H1 (cell line): ENCODE data around the gene MS4A15. TPM values are rescaled to one million over a fixed set of nuclear protein-coding genes. Genes with fewer than 3 reads are reported as not detected.

Experiments used
- CTCF ChIA-PET: fragments of 300-600 bp; sonication (Branson Sonifier 250); formaldehyde crosslinking; loops from one replicate; lab custom pipeline; 2021; ENCODE audit not compliant: partially characterized antibody; lab: Charles Lee
- POLR2A ChIA-PET: fragments of 300-600 bp; sonication (Branson Sonifier 250); formaldehyde crosslinking; loops from one replicate; lab custom pipeline; 2021; ENCODE audit warnings: inconsistent platforms; ENCODE audit not compliant: partially characterized antibody; lab: Charles Lee
- DNase-seq, 2 experiments: peaks; one replicate each; pipeline versions ENCODE4 v3.0.0 to v3.0.0-alpha.2; 2010 to 2022; ENCODE audit warnings: low spot score in 2 of 2, low read depth in 1 of 2, mixed read lengths in 1 of 2
- FAIRE-seq: peaks from 2 replicates; lab custom pipeline; 2011; peaks lifted over from hg19 to GRCh38; lab: Jason Lieb, UNC
- H2AFZ ChIP-seq: 2 replicates; pipeline ENCODE4 v1.8.1; 2012; ENCODE audit warnings: low read length, inconsistent platforms
- H2AK5ac ChIP-seq: 2 replicates; pipeline ENCODE4 v1.6.1; 2013; ENCODE audit warnings: low read depth, low read length
- H2BK120ac ChIP-seq: replicated peaks from 2 replicates; pipeline ENCODE3; 2013; ENCODE audit warnings: low read depth, low read length, inconsistent platforms
- H2BK12ac ChIP-seq: 2 replicates; pipeline ENCODE4 v1.6.1; 2013; ENCODE audit warnings: low read depth, low read length
- H2BK15ac ChIP-seq: 2 replicates; pipeline ENCODE4 v1.6.1; 2013; ENCODE audit warnings: low read length
- H2BK20ac ChIP-seq: 2 replicates; pipeline ENCODE4 v1.6.1; 2013; ENCODE audit warnings: low read length
- H2BK5ac ChIP-seq: 2 replicates; pipeline ENCODE4 v1.6.1; 2013; ENCODE audit warnings: low read depth, low read length
- H3K14ac ChIP-seq: 2 replicates; pipeline ENCODE4 v1.6.1; 2013; ENCODE audit warnings: inconsistent platforms; ENCODE audit not compliant: insufficient read length
- H3K18ac ChIP-seq: 2 replicates; pipeline ENCODE4 v1.6.1; 2013; ENCODE audit warnings: low read length; ENCODE audit errors: extremely low read depth
- H3K23ac ChIP-seq: 2 replicates; pipeline ENCODE4 v1.6.1; 2013; ENCODE audit warnings: inconsistent platforms; ENCODE audit not compliant: insufficient read length
- H3K23me2 ChIP-seq: 2 replicates; pipeline ENCODE4 v1.6.1; 2013; ENCODE audit warnings: low read depth, low read length
- H3K27ac ChIP-seq: 2 replicates; pipeline ENCODE4 v1.6.1; 2011; ENCODE audit warnings: low read depth, low read length, inconsistent platforms
- H3K27me3 ChIP-seq, 4 experiments: replicated peaks in 1 of 4; 1 replicate in 1 of 4; 2 replicates in 3 of 4; pipeline versions ENCODE4 v1.6.1 to v1.8.1; 2011 to 2013; ENCODE audit warnings: low read length in 3 of 4, mild to moderate bottlenecking in 3 of 4, inconsistent platforms in 2 of 4, mixed read lengths in 2 of 4, moderate library complexity in 1 of 4; ENCODE audit not compliant: control insufficient read depth in 3 of 4, insufficient read depth in 3 of 4; ENCODE audit errors: extremely low read depth in 1 of 4
- H3K36me3 ChIP-seq, 4 experiments: 2 replicates each; pipeline versions ENCODE4 v1.6.1 to v1.8.1; 2011 to 2013; ENCODE audit warnings: mild to moderate bottlenecking in 4 of 4, low read length in 3 of 4, moderate library complexity in 2 of 4, control low read depth in 1 of 4, inconsistent platforms in 1 of 4; ENCODE audit not compliant: insufficient read depth in 4 of 4, control insufficient read depth in 2 of 4
- H3K4ac ChIP-seq: replicated peaks from 2 replicates; pipeline ENCODE3; 2013; ENCODE audit warnings: low read length, low read depth, mixed read lengths, inconsistent platforms; ENCODE audit not compliant: insufficient read length
- H3K4me1 ChIP-seq, 4 experiments: replicated peaks in 1 of 4; 1 replicate in 1 of 4; 2 replicates in 3 of 4; pipeline versions ENCODE4 v1.6.1 to v1.8.1; 2011 to 2013; ENCODE audit warnings: low read length in 3 of 4, inconsistent platforms in 2 of 4, mixed read lengths in 1 of 4; ENCODE audit not compliant: insufficient read depth in 4 of 4, control insufficient read depth in 3 of 4
- H3K4me2 ChIP-seq, 2 experiments: 2 replicates each; pipeline versions ENCODE4 v1.6.1 to v1.8.1; 2011 to 2013; ENCODE audit warnings: low read depth in 2 of 2, low read length in 2 of 2, control low read depth in 1 of 2, inconsistent platforms in 1 of 2, mild to moderate bottlenecking in 1 of 2; ENCODE audit not compliant: insufficient read depth in 1 of 2
- H3K4me3 ChIP-seq, 4 experiments: fragments of 200-600, 300-600 bp in 1 of 4; sonication (generic), shearing (Covaris generic), sonication (Bioruptor Twin) in 1 of 4; 2 replicates each; pipeline versions ENCODE4 v1.5.1 to v1.8.1; 2011 to 2016; ENCODE audit warnings: low read length in 4 of 4, low read depth in 3 of 4, control low read depth in 2 of 4, inconsistent platforms in 2 of 4, mild to moderate bottlenecking in 2 of 4, mixed read lengths in 1 of 4, moderate library complexity in 1 of 4; ENCODE audit not compliant: insufficient read depth in 2 of 4; ENCODE audit errors: extremely low read depth in 1 of 4
- H3K56ac ChIP-seq: replicated peaks from 2 replicates; pipeline ENCODE3; 2013; ENCODE audit warnings: low read depth, mild to moderate bottlenecking, mixed read lengths, low read length, inconsistent platforms; ENCODE audit not compliant: insufficient read length
- H3K79me1 ChIP-seq: 2 replicates; pipeline ENCODE4 v1.6.1; 2013; ENCODE audit warnings: low read depth, low read length, control low read depth
- H3K79me2 ChIP-seq, 2 experiments: 2 replicates each; pipeline versions ENCODE4 v1.6.1 to v1.8.1; 2012 to 2013; ENCODE audit warnings: low read length in 2 of 2, mild to moderate bottlenecking in 2 of 2, inconsistent platforms in 1 of 2; ENCODE audit not compliant: insufficient read depth in 2 of 2, control insufficient read depth in 1 of 2
- H3K9ac ChIP-seq, 4 experiments: replicated peaks in 1 of 4; 1 replicate in 1 of 4; 2 replicates in 3 of 4; pipeline versions ENCODE4 v1.6.1 to v1.8.1; 2011 to 2013; ENCODE audit warnings: low read depth in 3 of 4, low read length in 3 of 4, control low read depth in 2 of 4, mild to moderate bottlenecking in 2 of 4, moderate library complexity in 2 of 4, inconsistent platforms in 1 of 4; ENCODE audit errors: extremely low read depth in 1 of 4
- H3K9me3 ChIP-seq, 2 experiments: 2 replicates each; pipeline versions ENCODE4 v1.6.1 to v1.8.1; 2012 to 2013; ENCODE audit warnings: mild to moderate bottlenecking in 2 of 2, moderate library complexity in 2 of 2, control low read depth in 1 of 2, inconsistent platforms in 1 of 2, low read depth in 1 of 2, low read length in 1 of 2, mixed read lengths in 1 of 2; ENCODE audit not compliant: insufficient read depth in 2 of 2
- H4K20me1 ChIP-seq, 2 experiments: replicated peaks in 1 of 2; 2 replicates each; pipeline versions ENCODE3 to v1.8.1; 2011 to 2013; ENCODE audit warnings: inconsistent platforms in 2 of 2, low read length in 2 of 2, mild to moderate bottlenecking in 1 of 2; ENCODE audit not compliant: insufficient read depth in 2 of 2, control insufficient read depth in 1 of 2
- H4K5ac ChIP-seq: 2 replicates; pipeline ENCODE4 v1.6.1; 2013; ENCODE audit warnings: low read length, low read depth, mixed read lengths, inconsistent platforms; ENCODE audit not compliant: insufficient read length
- H4K8ac ChIP-seq: 2 replicates; pipeline ENCODE4 v1.8.0; 2013; ENCODE audit warnings: mild to moderate bottlenecking, moderate library complexity, low read length, inconsistent platforms; ENCODE audit not compliant: insufficient read depth; ENCODE audit errors: extremely low read depth
- H4K91ac ChIP-seq: replicated peaks from 2 replicates; pipeline ENCODE3; 2013; ENCODE audit warnings: low read length, mixed read lengths, inconsistent platforms; ENCODE audit not compliant: insufficient read length
- BACH1 ChIP-seq: IDR thresholded peaks from 2 replicates; pipeline ENCODE4 v1.6.1; 2012; ENCODE audit warnings: low read length, improper control_type of control experiment
- CEBPB ChIP-seq: IDR thresholded peaks from 2 replicates; pipeline ENCODE4 v1.6.1; 2012; ENCODE audit warnings: low read depth, low read length
- EGR1 ChIP-seq: IDR thresholded peaks from 2 replicates; pipeline ENCODE4 v1.6.1; 2011; ENCODE audit warnings: low read depth, low read length, borderline replicate concordance
- EZH2 ChIP-seq: fragments of 200-600 bp; sonication (generic); IDR thresholded peaks from 2 replicates; pipeline ENCODE4 v1.7.1; 2012; ENCODE audit warnings: low read depth, mild to moderate bottlenecking, moderate library complexity, low read length, inconsistent platforms; ENCODE audit not compliant: severe bottlenecking
- PHF8 ChIP-seq: fragments of 200-600 bp; sonication (generic); conservative IDR thresholded peaks from 2 replicates; pipeline ENCODE4 v1.7.1; 2012; ENCODE audit warnings: low read depth, mild to moderate bottlenecking, inconsistent platforms, low read length, moderate library complexity
- SRF ChIP-seq: IDR thresholded peaks from 2 replicates; pipeline ENCODE4 v1.6.1; 2011; ENCODE audit warnings: mild to moderate bottlenecking, low read depth, low read length, moderate library complexity
- SUZ12 ChIP-seq: fragments of 200-600 bp; sonication (generic); IDR thresholded peaks from 2 replicates; pipeline ENCODE4 v1.6.1; 2012; ENCODE audit warnings: mild to moderate bottlenecking, inconsistent platforms, low read length, moderate library complexity, mixed read lengths
- TEAD4 ChIP-seq: IDR thresholded peaks from 2 replicates; pipeline ENCODE4 v1.6.1; 2012; ENCODE audit warnings: low read depth, low read length, inconsistent platforms, mixed read lengths
- WGBS, 2 experiments: shearing (Covaris generic) in 1 of 2; methylation state at CpG; one replicate each; pipeline versions ENCODE4 v1.1.6 to v1.1.7; 2013 to 2015; ENCODE audit warnings: low lambda C conversion rate in 2 of 2, mixed read lengths in 2 of 2, inconsistent platforms in 1 of 2, low coverage in 1 of 2, missing lambda C conversion rate in 1 of 2; ENCODE audit not compliant: insufficient replicate concordance in 2 of 2, insufficient coverage in 1 of 2, insufficient read length in 1 of 2; ENCODE audit errors: extremely low coverage in 1 of 2, missing lambda C conversion rate in 1 of 2; 5-methylcytosine and 5-hydroxymethylcytosine counted together
- polyA plus RNA-seq, 7 experiments: library from polyadenylated mRNA; depleted of rRNA in 3 of 7; stranded (reverse) in 5 of 7; unstranded in 2 of 7; fragments of >200 nt in 5 of 7; fragments of 200-250 nt in 2 of 7; gene quantifications; 1 replicate in 5 of 7; 2 replicates in 1 of 7; 4 replicates in 1 of 7; pipeline versions ENCODE4 v1.2.1 to v1.2.3, GENCODE V29; 2011 to 2013; ENCODE audit warnings: missing spikeins in 2 of 7, mixed read lengths in 2 of 7
- total RNA-seq: library from RNA; stranded (reverse); fragmentation: NEBNext Ultra II Directional; extraction: Animal tissue kit (Norgen Biotek cat#: 25700); gene quantifications from 2 replicates; pipeline ENCODE4 v1.2.1, GENCODE V29; 2021
- TF ChIP-seq, protein P1 (sequence below), 3 experiments: IDR thresholded peaks; 1 replicate in 2 of 3; 2 replicates in 1 of 3; pipeline versions ENCODE4 v1.5.1 to v1.6.1; 2011; ENCODE audit warnings: low read length in 3 of 3, mild to moderate bottlenecking in 3 of 3, inconsistent platforms in 2 of 3, low read depth in 1 of 3, moderate library complexity in 1 of 3; ENCODE audit not compliant: insufficient read depth in 1 of 3; ENCODE audit errors: control extremely low read depth in 1 of 3

MS4A15 gene
- total and polyA plus RNA-seq, 2 of the 8 experiments (the other 6 are each of a cell fraction or from before 2014, with no cell fraction given), result 0.15 to 0.17 TPM

DNA sequence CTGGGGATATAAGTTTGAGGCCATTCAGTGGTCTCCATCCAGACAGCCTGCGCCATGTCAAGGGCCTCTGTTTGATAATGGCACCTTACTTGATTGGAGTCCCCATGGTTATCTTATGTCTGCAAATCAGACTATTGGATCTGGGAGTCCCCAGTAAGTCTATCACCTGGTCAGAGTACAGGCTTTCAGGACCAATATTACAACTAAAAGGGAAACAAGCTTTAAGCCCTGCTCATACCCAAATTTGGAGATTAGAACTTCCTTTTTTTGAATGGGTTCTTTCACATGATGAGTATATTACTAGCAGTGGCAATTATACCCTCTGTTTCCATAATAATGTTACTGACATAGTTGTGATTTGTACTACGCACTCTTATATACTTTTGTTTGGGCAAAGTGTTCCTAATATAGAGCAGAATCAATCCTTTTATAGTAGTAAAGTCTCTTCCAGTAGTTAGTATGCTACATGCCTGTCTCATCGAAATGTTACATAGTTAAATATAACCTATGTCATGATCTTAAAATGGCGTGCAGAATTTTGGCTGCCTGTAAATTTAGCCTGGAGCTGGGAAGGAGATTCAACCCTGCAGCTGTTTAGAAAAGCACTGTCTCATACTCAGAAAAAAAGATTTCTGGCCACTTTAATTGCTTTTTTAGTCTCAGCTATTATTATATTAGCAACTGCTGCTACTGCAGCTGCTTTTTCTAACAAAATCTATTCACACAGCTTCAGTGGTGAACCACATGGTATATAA lies 4.9 kb downstream of the MS4A15 start:
- Histone ChIP-seq H3K79me1 (no peaks in the 10 kb centered on the region), H2BK20ac (no peak overlapping the region), H2BK15ac (no peak overlapping the region), H3K23me2 (no peaks in the 10 kb centered on the region), H3K4ac (no peak overlapping the region), H3K27me3 (no peaks in the 10 kb centered on the region), H3K4me3 (no peak overlapping the region), H3K4me1 (peaks cover 0 to 1% (median 0%) of the 10 kb centered on the region in 4 experiments; a peak in 1 of 7 replicates), H3K79me2 (no peaks in the 10 kb centered on the region), H3K9ac (no peak overlapping the region), H3K36me3 (no peaks in the 10 kb centered on the region), H2BK120ac (no peak overlapping the region), H3K9me3 (0 out of 4 replicates have a peak, but pooled peaks cover 0 to 4% of the 10 kb centered on the region in 2 experiments), H4K20me1 (no peaks in the 10 kb centered on the region), H3K18ac (no peak overlapping the region), H4K5ac (no peak overlapping the region), H2BK5ac (no peak overlapping the region), H3K27ac (no peak overlapping the region), H3K4me2 (no peak overlapping the region), H3K14ac (no peak overlapping the region), H2AK5ac (no peak overlapping the region), H3K23ac (no peak overlapping the region), H2BK12ac (no peak overlapping the region), H4K8ac (no peak overlapping the region), H4K91ac (no peak overlapping the region), H3K56ac (no peak overlapping the region), H2AFZ (no peak overlapping the region)
- no peak for FAIRE-seq
- WGBS, 2 experiments, result 94% methylated on average over 4 of the region's 4 CpGs; no CpG with 5 or more reads in 1 of the 2 experiments
- POLR2A ChIA-PET, result interaction anchor here (0.7 kb wide), 1 partner anchor 47 kb away, joined by 3 read pairs; no protein-coding TSS in a partner anchor
- CTCF ChIA-PET, result interaction anchor here (0.7 to 8.3 kb wide), 16 partner anchors 12 to 413 kb away, joined by 3 to 145 read pairs (median 10); partner anchors contain the start of genes MS4A8 and PTGDR2
- DNase-seq, result no peak
- TF ChIP-seq EZH2, result no peak
- TF ChIP-seq TEAD4, result no peak
- no peak for TF ChIP-seq SRF
- TF ChIP-seq, protein P1, sequence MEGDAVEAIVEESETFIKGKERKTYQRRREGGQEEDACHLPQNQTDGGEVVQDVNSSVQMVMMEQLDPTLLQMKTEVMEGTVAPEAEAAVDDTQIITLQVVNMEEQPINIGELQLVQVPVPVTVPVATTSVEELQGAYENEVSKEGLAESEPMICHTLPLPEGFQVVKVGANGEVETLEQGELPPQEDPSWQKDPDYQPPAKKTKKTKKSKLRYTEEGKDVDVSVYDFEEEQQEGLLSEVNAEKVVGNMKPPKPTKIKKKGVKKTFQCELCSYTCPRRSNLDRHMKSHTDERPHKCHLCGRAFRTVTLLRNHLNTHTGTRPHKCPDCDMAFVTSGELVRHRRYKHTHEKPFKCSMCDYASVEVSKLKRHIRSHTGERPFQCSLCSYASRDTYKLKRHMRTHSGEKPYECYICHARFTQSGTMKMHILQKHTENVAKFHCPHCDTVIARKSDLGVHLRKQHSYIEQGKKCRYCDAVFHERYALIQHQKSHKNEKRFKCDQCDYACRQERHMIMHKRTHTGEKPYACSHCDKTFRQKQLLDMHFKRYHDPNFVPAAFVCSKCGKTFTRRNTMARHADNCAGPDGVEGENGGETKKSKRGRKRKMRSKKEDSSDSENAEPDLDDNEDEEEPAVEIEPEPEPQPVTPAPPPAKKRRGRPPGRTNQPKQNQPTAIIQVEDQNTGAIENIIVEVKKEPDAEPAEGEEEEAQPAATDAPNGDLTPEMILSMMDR (IDR thresholded peaks at IDR 0.05; ENCODE audit: control extremely low read depth in 1 of 3, insufficient read depth in 1 of 3, low read depth in 1 of 3, low read length in 3 of 3), result no peak
- no peak for TF ChIP-seq CEBPB
- no peak for TF ChIP-seq BACH1
- no peak for TF ChIP-seq EGR1
- no peak for TF ChIP-seq PHF8
- no peak for TF ChIP-seq SUZ12
